Panc1 (cell line): ENCODE measurements around the gene GPR137B. TPM values are rescaled to one million over a fixed set of nuclear protein-coding genes. Genes with fewer than 3 reads are reported as not detected.

Experiments used
- ATAC-seq: fragments of 200-7000 bp; cut with Tn5 transposase; 2 replicates; pipeline ENCODE4 v1.9.1; 2020; ENCODE audit warnings: mild to moderate bottlenecking, moderate library complexity
- BruUV-seq: library from RNA; stranded (reverse); fragments of 400-500 nt; replicated peaks from 2 replicates; lab custom pipeline; 2021; lab: Mats Ljungman, UMichigan
- CTCF ChIA-PET: fragments of 300-600 bp; sonication (Branson Sonifier 250); formaldehyde crosslinking; loops from one replicate; lab custom pipeline; 2022; ENCODE audit warnings: antibody characterized with exemption; lab: Charles Lee
- POLR2A ChIA-PET: fragments of 300-600 bp; sonication (Branson Sonifier 250); formaldehyde crosslinking; loops from one replicate; lab custom pipeline; 2022; ENCODE audit warnings: antibody characterized with exemption; lab: Charles Lee
- DNase-seq: peaks from one replicate; pipeline ENCODE4 v3.0.0-alpha.2; 2010; ENCODE audit warnings: low read depth, low spot score
- H3K27ac ChIP-seq: 2 replicates; pipeline ENCODE4 v1.5.1; 2011; ENCODE audit warnings: mild to moderate bottlenecking, low read length, inconsistent platforms
- H3K27me3 ChIP-seq: fragments of 200-500 bp; sonication (Bioruptor generic); 2 replicates; pipeline ENCODE4 v1.6.0; 2014; ENCODE audit warnings: low read length, inconsistent platforms; ENCODE audit not compliant: control insufficient read depth, insufficient read depth
- H3K36me3 ChIP-seq: fragments of 200-500 bp; sonication (Bioruptor generic); 2 replicates; pipeline ENCODE4 v1.5.1; 2014; ENCODE audit warnings: inconsistent platforms, mild to moderate bottlenecking, low read length, moderate library complexity; ENCODE audit not compliant: control insufficient read depth, insufficient read depth
- H3K4me1 ChIP-seq: 2 replicates; pipeline ENCODE4 v1.5.1; 2011; ENCODE audit warnings: inconsistent platforms, mild to moderate bottlenecking, low read length, moderate library complexity; ENCODE audit not compliant: control insufficient read depth, insufficient read depth
- H3K4me3 ChIP-seq, 2 experiments: 2 replicates each; pipeline ENCODE4 v1.5.1; 2011 to 2012; ENCODE audit warnings: low read depth in 2 of 2, low read length in 2 of 2, mild to moderate bottlenecking in 2 of 2, inconsistent platforms in 1 of 2, moderate library complexity in 1 of 2
- H3K9me3 ChIP-seq: fragments of 200-500 bp; sonication (Bioruptor generic); 2 replicates; pipeline ENCODE4 v1.5.1; 2014; ENCODE audit warnings: low read depth, mild to moderate bottlenecking, inconsistent platforms, low read length, moderate library complexity; ENCODE audit not compliant: control insufficient read depth, insufficient read depth
- CTCF ChIP-seq: fragments of 450-650 bp; IDR thresholded peaks from 2 replicates; pipeline ENCODE4 v1.5.1; 2017; ENCODE audit warnings: mild to moderate bottlenecking
- POLR2AphosphoS5 ChIP-seq: IDR thresholded peaks from 2 replicates; pipeline ENCODE4 v1.6.1; 2012; ENCODE audit warnings: mild to moderate bottlenecking, low read depth, low read length, moderate library complexity
- SIN3A ChIP-seq: IDR thresholded peaks from 2 replicates; pipeline ENCODE4 v1.6.1; 2012; ENCODE audit warnings: low read depth, mild to moderate bottlenecking, low read length, moderate library complexity, borderline replicate concordance; ENCODE audit not compliant: insufficient read depth
- TCF7L2 ChIP-seq: IDR thresholded peaks from 2 replicates; pipeline ENCODE4 v1.6.1; 2011; ENCODE audit warnings: mild to moderate bottlenecking, low read depth, low read length, inconsistent platforms
- in situ Hi-C: cut with HindIII; loops from 2 replicates; pipeline ENCODE4 v1.10.0; 2016; ENCODE audit warnings: low sequenced_read_pairs, low pct_unique_long_range_greater_than_20kb
- intact Hi-C: fragments of 100-400 bp; cut with micrococcal nuclease; formaldehyde crosslinking; loops from one replicate; pipeline ENCODE4 v1.10.0; 2022; ENCODE audit not compliant: unreplicated experiment
- total RNA-seq: library from RNA; stranded (reverse); gene quantifications from one replicate; pipeline ENCODE4 v1.2.1, GENCODE V29; 2021; ENCODE audit not compliant: unreplicated experiment
- TF ChIP-seq, protein P1 (sequence below), 2 experiments: IDR thresholded peaks; 2 replicates each; pipeline ENCODE4 v1.6.1; 2011 to 2012; ENCODE audit warnings: low read depth in 2 of 2, control low read depth in 1 of 2, low read length in 1 of 2, mild to moderate bottlenecking in 1 of 2, moderate library complexity in 1 of 2; ENCODE audit not compliant: insufficient read depth in 1 of 2

The GPR137B gene
- total RNA-seq, 1 experiment from 2014 or later, result 25.3 TPM

DNA sequence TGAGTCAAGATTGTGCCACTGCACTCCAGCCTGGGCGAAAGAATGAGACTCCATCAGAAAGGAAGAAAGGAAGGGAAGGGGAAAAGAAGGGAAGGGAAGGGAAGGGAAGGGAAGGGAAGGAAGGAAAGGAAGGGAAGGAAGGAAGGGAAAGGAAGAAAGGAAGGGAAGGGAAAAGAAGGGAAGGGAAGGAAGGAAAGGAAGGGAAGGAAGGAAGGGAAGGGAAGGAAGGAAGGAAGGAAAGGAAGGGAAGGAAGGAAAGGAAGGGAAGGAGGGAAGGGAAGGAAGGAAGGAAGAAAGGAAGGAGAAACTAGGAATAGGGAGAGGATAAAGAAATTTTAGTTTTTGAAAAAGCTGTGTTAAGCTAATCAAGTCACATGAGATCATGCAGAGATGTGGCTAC lies 44.1 kb upstream of the GPR137B start:
- intact Hi-C loops, result no loop called here
- no peaks in the 10 kb centered on the region for H3K36me3 ChIP-seq
- peaks cover 2% of the 10 kb centered on the region; the same call in 1 of the 2 replicates for H3K4me1 ChIP-seq
- DNase-seq, result no peak
- H3K27ac ChIP-seq, result peak overlapping the region; percentile 81
- no peak for TF ChIP-seq CTCF
- TF ChIP-seq SIN3A, result no peak
- no peak for TF ChIP-seq TCF7L2
- no peak for TF ChIP-seq POLR2AphosphoS5
- TF ChIP-seq, protein P1, sequence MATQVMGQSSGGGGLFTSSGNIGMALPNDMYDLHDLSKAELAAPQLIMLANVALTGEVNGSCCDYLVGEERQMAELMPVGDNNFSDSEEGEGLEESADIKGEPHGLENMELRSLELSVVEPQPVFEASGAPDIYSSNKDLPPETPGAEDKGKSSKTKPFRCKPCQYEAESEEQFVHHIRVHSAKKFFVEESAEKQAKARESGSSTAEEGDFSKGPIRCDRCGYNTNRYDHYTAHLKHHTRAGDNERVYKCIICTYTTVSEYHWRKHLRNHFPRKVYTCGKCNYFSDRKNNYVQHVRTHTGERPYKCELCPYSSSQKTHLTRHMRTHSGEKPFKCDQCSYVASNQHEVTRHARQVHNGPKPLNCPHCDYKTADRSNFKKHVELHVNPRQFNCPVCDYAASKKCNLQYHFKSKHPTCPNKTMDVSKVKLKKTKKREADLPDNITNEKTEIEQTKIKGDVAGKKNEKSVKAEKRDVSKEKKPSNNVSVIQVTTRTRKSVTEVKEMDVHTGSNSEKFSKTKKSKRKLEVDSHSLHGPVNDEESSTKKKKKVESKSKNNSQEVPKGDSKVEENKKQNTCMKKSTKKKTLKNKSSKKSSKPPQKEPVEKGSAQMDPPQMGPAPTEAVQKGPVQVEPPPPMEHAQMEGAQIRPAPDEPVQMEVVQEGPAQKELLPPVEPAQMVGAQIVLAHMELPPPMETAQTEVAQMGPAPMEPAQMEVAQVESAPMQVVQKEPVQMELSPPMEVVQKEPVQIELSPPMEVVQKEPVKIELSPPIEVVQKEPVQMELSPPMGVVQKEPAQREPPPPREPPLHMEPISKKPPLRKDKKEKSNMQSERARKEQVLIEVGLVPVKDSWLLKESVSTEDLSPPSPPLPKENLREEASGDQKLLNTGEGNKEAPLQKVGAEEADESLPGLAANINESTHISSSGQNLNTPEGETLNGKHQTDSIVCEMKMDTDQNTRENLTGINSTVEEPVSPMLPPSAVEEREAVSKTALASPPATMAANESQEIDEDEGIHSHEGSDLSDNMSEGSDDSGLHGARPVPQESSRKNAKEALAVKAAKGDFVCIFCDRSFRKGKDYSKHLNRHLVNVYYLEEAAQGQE (IDR thresholded peaks at IDR 0.05; ENCODE audit: insufficient read depth in 1 of 2, low read depth in 2 of 2, low read length in 1 of 2), result no peak
- no peak overlapping the region for H3K4me3 ChIP-seq
- in situ Hi-C loops, result no loop called here
- peaks cover 16% of the 10 kb centered on the region; the same call in 1 of the 2 replicates for H3K9me3 ChIP-seq
- POLR2A ChIA-PET, result no interaction called here
- CTCF ChIA-PET, result no interaction called here
- no peak for ATAC-seq
- H3K27me3 ChIP-seq, result no peaks in the 10 kb centered on the region
- BruUV-seq, result no TSS peak

DNA sequence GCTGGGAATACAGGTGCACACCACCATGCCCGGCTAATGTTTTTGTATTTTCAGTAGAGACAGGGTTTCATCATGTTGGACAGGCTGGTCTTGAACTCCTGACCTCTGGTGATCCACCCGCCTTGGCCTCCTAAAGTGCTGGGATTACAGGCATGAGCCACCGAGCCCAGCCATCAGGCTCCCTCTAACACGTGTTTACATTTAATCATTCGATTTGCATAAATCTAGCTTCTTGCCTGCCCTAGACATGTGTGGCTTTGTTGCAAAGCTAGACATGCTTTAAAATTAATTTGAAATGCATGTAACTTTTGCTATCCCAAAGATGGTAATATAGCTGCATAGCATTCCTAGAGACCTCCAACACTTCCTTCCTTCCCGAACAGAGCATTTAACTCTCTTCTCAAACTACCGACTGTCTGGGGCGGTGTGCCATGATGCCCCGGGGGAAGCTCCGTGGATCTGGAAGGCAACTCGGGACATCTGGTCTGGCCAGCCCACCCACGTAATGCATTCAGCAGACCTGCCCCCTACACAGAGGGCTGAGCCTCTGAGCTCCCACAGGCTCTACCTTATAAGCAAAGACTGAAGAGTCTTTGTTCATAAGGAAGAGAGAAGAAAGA lies 42.9 kb upstream of the GPR137B start:
- TF ChIP-seq, protein P1 (IDR thresholded peaks at IDR 0.05; ENCODE audit: insufficient read depth in 1 of 2, low read depth in 2 of 2, low read length in 1 of 2), result no peak
- TF ChIP-seq POLR2AphosphoS5, result no peak
- TF ChIP-seq CTCF, result no peak
- TF ChIP-seq SIN3A, result no peak
- no peak for TF ChIP-seq TCF7L2
- Histone ChIP-seq H3K36me3 (no peaks in the 10 kb centered on the region), H3K9me3 (peaks cover 16% of the 10 kb centered on the region; the same call in 1 of the 2 replicates), H3K27ac (no peak overlapping the region), H3K4me3 (no peak overlapping the region), H3K27me3 (no peaks in the 10 kb centered on the region), H3K4me1 (peaks cover 7% of the 10 kb centered on the region; the same call in 1 of the 2 replicates)
- BruUV-seq, result no TSS peak
- POLR2A ChIA-PET, result no interaction called here
- CTCF ChIA-PET, result interaction anchor here (0.5 to 0.7 kb wide), 2 partner anchors 9 to 499 kb away, joined by 3 to 10 read pairs; no protein-coding TSS in a partner anchor
- DNase-seq (no peak), ATAC-seq (no peak)
- in situ Hi-C loops, result no loop called here
- intact Hi-C loops, result no loop called here
